Measurements from ENCODE around the gene CAP2. TPM values are rescaled to one million over a fixed set of nuclear protein-coding genes. Genes with fewer than 3 reads are reported as not detected.
A peak's percentile ranks its signal among the peaks of the same experiment; 100 is the strongest.

Gene CAP2
- total and polyA plus RNA-seq, 2 donors (not counting 1 experiment from before 2014, with no cell fraction given), result 8.6 to 38.1 TPM

- H3K27ac ChIP-seq (ENCODE audit: insufficient read depth, low read length), result no peak overlapping the region
- no peak overlapping the region for H3K9ac ChIP-seq (ENCODE audit: insufficient read depth, low read length)
- H3K4me1 ChIP-seq (ENCODE audit: control insufficient read depth, extremely low read depth, insufficient read depth, low read length), result no peaks in the 10 kb centered on the region
- no peak for TF ChIP-seq CTCF (conservative IDR thresholded peaks at IDR 0.05 in 1 of 2, IDR thresholded peaks at IDR 0.05 in 1 of 2; ENCODE audit: low read depth in 1 of 2, low read length in 2 of 2)
- no peak for TF ChIP-seq EZH2 (IDR thresholded peaks at IDR 0.05; ENCODE audit: low read length, missing control alignments)
- H3K36me3 ChIP-seq (ENCODE audit: control insufficient read depth, insufficient read depth, low read length), result no peaks in the 10 kb centered on the region
- DNase-seq (ENCODE audit: low read depth in 2 of 2), result peak; percentile 12 to 53
- H3K4me3 ChIP-seq (replicated peaks in 1 of 4; ENCODE audit: control extremely low read depth in 1 of 4, insufficient read depth in 1 of 4, low read depth in 3 of 4, low read length in 4 of 4), result no peak overlapping the region
- H4K20me1 ChIP-seq (ENCODE audit: control insufficient read depth, extremely low read depth, insufficient read depth, low read length), result no peaks in the 10 kb centered on the region
- H2AFZ ChIP-seq (ENCODE audit: low read length), result no peak overlapping the region
- no peaks in the 10 kb centered on the region for H3K79me2 ChIP-seq (ENCODE audit: control insufficient read depth, insufficient read depth, low read length)
- H3K4me2 ChIP-seq (ENCODE audit: extremely low read depth, insufficient read depth, low read length), result no peak overlapping the region
- no peaks in the 10 kb centered on the region for H3K9me3 ChIP-seq (ENCODE audit: control insufficient read depth, insufficient read depth, low read depth, low read length)
- no peaks in the 10 kb centered on the region for H3K27me3 ChIP-seq (ENCODE audit: control insufficient read depth, insufficient read depth, low read length)
These were observed 44.0 kb upstream of the CAP2 start for GRCh38 chr6:17349427-17349826.

GRCh38 chr6:17352302-17352701 is 41.1 kb upstream of the CAP2 start:
- H3K27me3 ChIP-seq (ENCODE audit: control insufficient read depth, insufficient read depth, low read length), result no peaks in the 10 kb centered on the region
- no peaks in the 10 kb centered on the region for H3K4me1 ChIP-seq (ENCODE audit: control insufficient read depth, extremely low read depth, insufficient read depth, low read length)
- H2AFZ ChIP-seq (ENCODE audit: low read length), result no peak overlapping the region
- no peak overlapping the region for H3K9ac ChIP-seq (ENCODE audit: insufficient read depth, low read length)
- H3K27ac ChIP-seq (ENCODE audit: insufficient read depth, low read length), result no peak overlapping the region
- no peak overlapping the region for H3K4me2 ChIP-seq (ENCODE audit: extremely low read depth, insufficient read depth, low read length)
- DNase-seq (ENCODE audit: low read depth in 2 of 2), result peak in 1 of 2 donors; percentile 51
- TF ChIP-seq CTCF (conservative IDR thresholded peaks at IDR 0.05 in 1 of 2, IDR thresholded peaks at IDR 0.05 in 1 of 2; ENCODE audit: low read depth in 1 of 2, low read length in 2 of 2), result no peak
- no peak for TF ChIP-seq EZH2 (IDR thresholded peaks at IDR 0.05; ENCODE audit: low read length, missing control alignments)
- no peaks in the 10 kb centered on the region for H4K20me1 ChIP-seq (ENCODE audit: control insufficient read depth, extremely low read depth, insufficient read depth, low read length)
- no peak overlapping the region for H3K4me3 ChIP-seq (replicated peaks in 1 of 4; ENCODE audit: control extremely low read depth in 1 of 4, insufficient read depth in 1 of 4, low read depth in 3 of 4, low read length in 4 of 4)
- H3K36me3 ChIP-seq (ENCODE audit: control insufficient read depth, insufficient read depth, low read length), result no peaks in the 10 kb centered on the region
- H3K9me3 ChIP-seq (ENCODE audit: control insufficient read depth, insufficient read depth, low read depth, low read length), result no peaks in the 10 kb centered on the region
- no peaks in the 10 kb centered on the region for H3K79me2 ChIP-seq (ENCODE audit: control insufficient read depth, insufficient read depth, low read length)

- H3K27ac ChIP-seq (ENCODE audit: insufficient read depth, low read length), result no peak overlapping the region
- H2AFZ ChIP-seq (ENCODE audit: low read length), result no peak overlapping the region
- no peaks in the 10 kb centered on the region for H3K27me3 ChIP-seq (ENCODE audit: control insufficient read depth, insufficient read depth, low read length)
- no peak overlapping the region for H3K4me3 ChIP-seq (replicated peaks in 1 of 4; ENCODE audit: control extremely low read depth in 1 of 4, insufficient read depth in 1 of 4, low read depth in 3 of 4, low read length in 4 of 4)
- H3K4me2 ChIP-seq (ENCODE audit: extremely low read depth, insufficient read depth, low read length), result no peak overlapping the region
- no peak for DNase-seq (ENCODE audit: low read depth in 2 of 2)
- no peaks in the 10 kb centered on the region for H4K20me1 ChIP-seq (ENCODE audit: control insufficient read depth, extremely low read depth, insufficient read depth, low read length)
- H3K9ac ChIP-seq (ENCODE audit: insufficient read depth, low read length), result no peak overlapping the region
- TF ChIP-seq EZH2 (IDR thresholded peaks at IDR 0.05; ENCODE audit: low read length, missing control alignments) (no peak), CTCF (conservative IDR thresholded peaks at IDR 0.05 in 1 of 2, IDR thresholded peaks at IDR 0.05 in 1 of 2; ENCODE audit: low read depth in 1 of 2, low read length in 2 of 2) (no peak)
- H3K79me2 ChIP-seq (ENCODE audit: control insufficient read depth, insufficient read depth, low read length), result no peaks in the 10 kb centered on the region
- no peaks in the 10 kb centered on the region for H3K36me3 ChIP-seq (ENCODE audit: control insufficient read depth, insufficient read depth, low read length)
- no peaks in the 10 kb centered on the region for H3K9me3 ChIP-seq (ENCODE audit: control insufficient read depth, insufficient read depth, low read depth, low read length)
- H3K4me1 ChIP-seq (ENCODE audit: control insufficient read depth, extremely low read depth, insufficient read depth, low read length), result no peaks in the 10 kb centered on the region
These were observed 39.8 kb upstream of the CAP2 start for GRCh38 chr6:17353440-17354175.
